DMS114 treated with DMSO at 0.1 percent for 48 hours (cell line): ENCODE data around the gene RASGRF1.

Experiments used
- DNase-seq: peaks from one replicate; lab custom pipeline; 2025; ENCODE audit not compliant: unreplicated experiment; lab: John Stamatoyannopoulos, UW

RASGRF1 gene

DNA sequence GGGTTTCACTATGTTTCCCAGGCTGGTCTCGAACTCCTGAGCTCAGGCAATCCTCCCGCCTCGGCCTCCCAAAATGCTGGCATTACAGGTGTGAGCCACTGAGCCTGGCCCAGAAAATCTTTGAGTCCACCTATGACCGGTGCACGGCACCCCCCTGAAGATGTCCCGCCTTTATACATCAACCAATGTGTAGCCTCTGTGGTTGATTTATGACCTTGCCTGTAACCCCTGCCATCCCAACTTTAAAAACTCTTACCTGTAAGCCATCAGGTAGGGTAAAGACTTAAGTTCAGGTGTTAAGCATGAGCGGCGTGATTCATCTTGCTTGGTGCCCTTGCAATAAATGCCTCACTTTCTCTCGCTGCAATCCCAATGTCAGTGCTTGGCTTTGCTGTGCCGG, 131.2 kb downstream of the RASGRF1 start:
- no peak for DNase-seq

DNA sequence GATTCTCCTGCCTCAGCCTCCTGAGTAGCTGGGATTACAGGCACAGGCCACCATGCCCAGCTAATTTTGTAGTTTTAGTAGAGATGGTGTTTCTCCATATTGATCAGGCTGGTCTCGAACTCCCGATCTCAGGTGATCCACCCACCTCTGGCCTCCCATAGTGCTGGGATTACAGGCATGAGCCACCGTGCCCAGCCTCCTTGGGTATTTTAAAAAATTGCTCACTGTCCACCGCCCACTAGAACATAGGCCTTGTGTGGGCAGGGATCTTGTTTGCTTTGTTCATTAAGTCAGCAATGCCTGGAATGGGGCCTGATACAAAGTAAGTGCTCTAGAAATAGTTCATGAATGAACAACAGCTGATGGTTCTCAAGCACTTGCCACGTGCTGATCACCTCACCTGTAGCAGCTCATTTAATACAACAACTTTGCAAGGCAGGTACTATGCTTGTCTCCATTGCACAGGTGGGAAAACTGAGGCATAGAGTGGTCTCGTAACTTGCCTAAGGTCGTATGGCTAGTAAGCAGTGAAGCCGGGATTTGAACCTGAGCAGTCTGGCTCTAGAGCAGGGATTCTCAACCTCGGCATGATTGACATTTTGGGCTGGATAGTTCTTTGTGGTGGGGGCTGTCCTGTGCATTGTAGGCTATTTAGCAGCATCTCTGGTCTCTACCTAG, 133.0 kb downstream of the RASGRF1 start:
- DNase-seq = no peak

DNA sequence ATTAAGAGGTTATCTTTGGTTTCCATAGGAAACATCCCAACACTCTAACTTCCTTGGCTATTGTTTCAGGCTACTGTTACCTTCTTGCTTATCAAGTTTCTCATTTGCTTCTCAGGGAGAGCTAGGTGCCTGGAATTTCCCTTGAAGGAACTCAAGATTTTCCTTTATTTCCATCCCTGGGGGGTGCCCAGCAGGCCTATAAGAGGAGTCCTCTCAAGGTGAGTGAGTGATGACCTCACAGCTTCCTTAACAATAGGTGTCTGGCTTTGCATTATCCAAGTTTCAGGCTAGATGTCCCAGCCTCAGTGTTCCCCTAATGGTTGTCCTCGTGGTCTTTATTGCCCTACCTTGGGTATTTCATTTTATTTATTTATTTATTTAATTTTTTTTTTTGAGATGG, 133.6 kb downstream of the RASGRF1 start:
- no peak for DNase-seq

DNA sequence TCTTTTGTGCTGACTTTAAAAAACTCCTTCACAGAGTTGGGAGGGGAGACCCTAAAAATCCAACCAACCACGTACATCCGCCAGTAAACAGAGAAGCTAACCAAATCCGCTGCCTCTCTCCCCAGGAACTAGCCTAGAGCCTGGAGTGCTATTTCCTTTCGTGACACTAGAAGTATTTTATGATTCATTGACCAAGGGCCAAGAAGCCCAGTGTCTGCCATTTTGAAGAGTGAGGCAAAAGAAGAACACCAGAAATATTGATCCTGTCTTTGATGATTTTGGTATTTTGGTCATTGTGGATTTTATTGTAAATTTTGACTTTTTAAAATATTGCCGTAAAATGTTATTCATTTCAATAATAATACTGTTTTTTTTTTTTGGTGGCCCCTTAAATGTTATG, 135.2 kb downstream of the RASGRF1 start:
- no peak for DNase-seq

DNA sequence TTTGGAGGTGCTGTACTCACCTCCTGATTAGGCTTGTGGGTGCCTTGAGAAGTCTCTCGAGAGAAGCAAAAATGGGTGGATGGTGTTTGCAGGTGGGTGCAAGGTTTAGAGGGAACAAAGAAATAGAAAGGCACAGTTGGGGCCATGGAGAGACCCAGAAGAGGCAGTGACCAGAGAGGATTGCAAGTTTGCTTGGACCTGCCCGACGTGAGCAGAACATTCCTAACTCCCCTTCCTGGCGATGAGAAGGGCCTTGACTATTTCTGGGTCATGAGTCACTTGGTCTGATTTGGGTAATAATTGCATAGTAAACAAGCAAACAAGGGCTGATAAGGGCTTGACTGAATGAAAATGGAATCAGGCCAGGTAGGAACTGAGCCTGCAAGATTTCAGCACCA, 138.7 kb downstream of the RASGRF1 start:
- DNase-seq = no peak

DNA sequence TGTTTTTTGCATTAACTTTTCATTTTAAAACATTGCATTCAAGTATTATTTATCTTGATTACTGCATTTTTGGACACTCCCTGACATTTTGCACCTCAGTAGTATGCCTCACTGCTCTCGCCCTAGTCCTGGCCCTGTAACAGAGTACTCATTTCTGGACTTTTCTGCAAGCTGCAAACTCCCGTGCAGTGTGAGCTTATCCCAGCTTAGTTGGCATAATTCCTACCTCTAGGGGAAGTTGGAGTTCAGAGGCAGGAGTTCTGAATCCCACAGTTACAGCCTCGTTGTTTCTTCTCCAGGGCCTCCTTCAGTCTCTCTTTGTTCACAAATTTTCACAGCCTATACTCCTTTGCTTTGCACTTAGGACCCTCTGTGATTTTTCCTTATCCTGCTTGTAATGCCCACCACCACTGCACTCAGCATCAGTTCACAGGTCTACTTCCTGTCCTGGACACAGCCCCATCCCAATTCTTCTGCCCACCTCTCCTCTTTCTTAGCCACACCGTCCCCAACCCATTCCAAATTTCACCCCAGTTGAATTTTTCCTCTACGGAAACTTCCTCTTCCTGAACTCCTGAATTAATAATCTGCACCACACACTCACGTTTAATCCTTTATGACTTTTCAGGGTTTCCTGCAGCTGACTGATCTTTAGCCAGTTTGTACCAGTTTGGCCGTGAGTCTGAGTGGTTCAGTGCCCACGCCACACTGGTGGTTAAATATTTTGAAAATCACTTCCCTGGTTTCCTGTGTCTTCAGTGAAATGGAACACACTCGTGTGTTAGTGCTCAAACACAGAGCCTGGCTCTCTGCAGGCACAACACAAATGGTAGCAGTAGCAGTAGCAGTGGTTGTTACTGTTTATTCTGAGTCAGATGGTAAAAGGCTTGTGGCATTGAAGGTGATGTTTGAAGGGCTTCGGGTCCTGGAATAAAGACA, 139.4 kb downstream of the RASGRF1 start:
- DNase-seq = no peak

DNA sequence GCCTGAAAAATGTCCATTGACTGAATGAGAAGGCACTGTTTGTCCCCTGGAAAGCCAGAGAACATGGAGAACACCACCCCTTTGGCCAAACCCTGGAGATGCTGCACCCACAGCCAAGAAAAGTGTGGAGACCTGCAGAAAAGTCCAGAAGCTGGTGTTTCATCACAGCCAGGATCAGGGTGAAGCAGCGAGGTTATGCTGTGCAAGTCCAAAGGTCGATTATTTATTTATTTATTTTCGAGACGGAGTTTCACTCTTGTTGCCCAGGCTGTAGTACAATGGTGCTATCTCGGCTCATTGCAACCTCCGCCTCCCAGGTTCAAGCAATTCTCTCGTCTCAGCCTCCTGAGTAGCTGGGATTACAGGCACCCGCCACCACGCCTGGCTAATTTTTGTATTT, 140.2 kb downstream of the RASGRF1 start:
- no peak for DNase-seq

DNA sequence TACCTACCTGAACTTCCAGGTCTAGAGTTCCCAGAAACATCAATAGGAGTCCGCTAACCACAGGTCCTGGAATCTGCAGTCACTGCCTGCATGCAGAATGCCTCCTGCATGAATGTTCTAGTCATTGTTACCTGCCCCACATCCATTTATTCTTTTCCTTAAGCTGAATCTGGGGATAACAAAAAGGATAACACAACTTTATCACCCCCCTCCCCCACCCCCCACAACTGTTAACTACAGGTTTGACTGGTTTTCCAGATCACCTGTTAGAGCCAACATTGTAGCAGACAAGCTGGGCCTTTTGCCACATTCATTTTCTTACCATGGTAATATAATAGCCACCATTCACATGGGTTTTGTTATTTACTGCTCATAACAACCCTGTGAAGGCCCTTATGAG, 141.1 kb downstream of the RASGRF1 start:
- DNase-seq = no peak

DNA sequence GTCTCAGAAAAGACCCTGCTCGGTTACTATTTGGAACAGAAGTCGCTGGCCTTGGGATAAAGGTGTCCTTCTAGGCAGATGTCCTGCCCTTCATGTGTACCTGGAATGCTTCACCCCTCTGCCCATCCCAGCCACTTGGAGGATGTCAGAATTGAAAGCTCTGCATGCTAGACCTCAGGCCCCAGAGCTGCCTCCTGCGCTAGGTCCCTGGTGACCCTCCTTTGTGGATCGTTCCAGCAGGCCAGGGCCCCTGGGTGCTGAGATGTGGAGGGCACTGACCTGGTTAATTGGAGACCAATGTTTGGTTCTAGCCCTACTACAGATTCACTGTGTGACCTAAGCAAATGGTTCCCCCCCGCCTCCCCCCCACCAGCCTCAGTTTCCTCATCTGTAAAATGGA, 143.1 kb downstream of the RASGRF1 start:
- DNase-seq = no peak

DNA sequence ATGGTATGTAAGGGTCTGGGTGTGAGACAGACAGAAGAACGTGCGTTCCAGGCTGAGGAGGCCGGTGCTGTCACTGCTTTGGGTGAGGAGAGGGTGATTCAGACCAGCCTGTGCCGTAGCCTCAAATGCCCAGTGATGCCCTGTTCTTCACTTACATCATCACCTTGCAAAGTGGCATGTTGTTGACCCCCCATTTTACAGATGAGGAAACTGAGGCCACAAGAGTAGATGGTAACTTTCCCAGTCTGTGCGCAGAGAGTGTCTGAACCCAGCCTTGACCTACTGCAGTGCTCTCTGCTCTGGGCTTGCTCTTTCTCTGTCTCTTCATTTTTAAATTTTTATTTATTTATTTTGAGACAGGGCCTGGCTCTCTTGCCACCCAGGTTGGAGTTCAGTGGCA, 144.1 kb downstream of the RASGRF1 start:
- DNase-seq = no peak

DNA sequence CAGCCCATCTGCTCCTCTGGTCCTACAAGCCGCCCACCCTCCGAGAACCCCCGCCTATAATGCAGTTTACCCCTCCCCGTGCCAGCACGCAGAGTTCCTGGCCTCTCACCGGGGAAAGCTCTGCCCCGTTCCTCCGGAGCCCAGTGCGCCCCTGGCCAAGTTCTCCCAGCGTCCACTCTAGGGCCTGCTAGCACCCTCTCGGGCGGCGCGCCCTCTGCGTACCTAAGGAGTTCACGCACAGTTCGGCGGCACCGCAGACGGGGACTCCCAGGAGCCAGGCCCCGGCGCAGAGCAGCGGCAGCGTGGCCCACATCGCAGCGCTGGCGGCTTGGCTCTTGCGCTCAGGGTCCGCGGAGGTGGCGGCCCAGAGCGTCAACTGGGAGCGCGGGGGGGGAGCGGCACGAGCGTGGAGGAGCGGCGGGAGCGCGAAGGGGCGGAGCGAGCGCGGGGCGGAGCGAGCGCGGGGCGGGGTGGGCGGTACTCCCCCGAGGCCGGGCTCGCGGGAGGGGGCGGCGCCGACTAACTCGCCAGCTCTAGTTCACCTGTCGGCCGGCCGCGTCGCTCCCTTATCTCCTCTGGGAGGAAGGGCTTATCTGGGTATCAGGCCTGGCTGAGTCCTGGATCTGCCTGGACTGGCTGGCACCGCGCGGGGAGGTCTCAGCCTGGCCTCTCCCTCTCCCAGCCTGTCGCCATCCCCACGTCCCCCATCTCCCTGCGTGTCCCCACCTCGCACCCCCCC, 145.7 kb downstream of the RASGRF1 start, which contains the start of gene CTSH:
TSS of gene CTSH (minus strand) at position 378 of the 739 bp plus-strand sequence. CDS start at position 313, 65 bp downstream.
- peak; percentile 29 for DNase-seq

DNA sequence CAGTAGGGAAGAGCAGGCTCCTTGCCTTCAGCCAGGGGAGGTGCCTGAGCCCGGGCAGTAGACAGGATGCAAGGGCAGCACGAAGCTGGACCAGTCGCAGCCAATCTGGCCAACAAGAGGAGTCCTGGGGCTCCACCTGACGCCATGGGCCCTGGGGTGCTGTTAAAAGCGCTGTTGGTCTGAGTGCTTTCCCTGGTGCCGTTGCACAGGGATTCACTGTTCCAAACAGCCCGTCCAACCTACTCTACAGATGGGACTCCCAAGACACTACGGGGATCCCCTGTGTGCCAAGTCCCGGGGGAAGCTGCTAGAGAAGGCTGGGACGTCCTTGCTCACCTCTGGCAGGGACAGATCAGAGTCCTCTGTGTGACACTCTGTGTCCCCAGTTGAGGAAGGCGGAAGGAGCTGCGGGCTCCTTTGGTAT, 146.4 kb downstream of the RASGRF1 start:
- DNase-seq = no peak

DNA sequence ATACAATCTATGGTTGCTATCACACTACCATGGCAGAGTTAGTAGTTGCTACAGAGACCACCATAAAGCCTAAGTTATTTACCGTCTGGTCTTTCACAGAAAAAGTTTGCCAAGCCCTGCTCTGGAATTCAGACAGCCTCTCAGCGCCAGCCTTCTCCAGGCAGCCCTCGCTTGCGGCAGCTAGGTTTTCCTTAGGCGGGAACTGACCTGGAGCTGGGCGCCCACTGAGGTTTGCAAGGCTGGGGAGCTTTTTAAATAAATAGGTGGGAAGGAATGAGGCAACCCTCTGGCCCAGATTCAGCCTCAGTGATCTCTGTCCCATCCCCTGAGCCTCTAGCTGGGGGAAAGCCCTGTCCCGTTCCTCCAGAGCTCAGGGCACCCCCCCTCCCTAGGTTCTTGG, 146.9 kb downstream of the RASGRF1 start:
- no peak for DNase-seq

DNA sequence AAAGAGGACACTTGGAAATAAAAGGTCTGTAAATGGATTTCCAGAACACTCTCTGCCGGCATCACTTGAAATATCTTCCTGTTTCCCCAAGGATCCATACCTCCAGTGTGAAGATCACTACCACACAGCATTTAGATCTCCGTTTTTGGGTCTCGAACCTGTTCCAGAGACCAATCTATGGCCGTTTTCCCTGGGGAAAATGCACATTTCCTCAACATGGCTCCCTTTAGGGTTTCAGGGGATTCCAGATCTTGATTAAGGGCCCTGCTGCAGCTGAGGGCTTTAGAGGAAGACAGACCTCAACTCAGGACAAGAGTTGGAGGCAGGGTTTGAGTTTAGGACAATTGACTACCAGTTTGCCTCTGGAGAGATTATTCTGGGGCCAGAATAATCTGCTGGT, 147.8 kb downstream of the RASGRF1 start:
- DNase-seq = no peak

DNA sequence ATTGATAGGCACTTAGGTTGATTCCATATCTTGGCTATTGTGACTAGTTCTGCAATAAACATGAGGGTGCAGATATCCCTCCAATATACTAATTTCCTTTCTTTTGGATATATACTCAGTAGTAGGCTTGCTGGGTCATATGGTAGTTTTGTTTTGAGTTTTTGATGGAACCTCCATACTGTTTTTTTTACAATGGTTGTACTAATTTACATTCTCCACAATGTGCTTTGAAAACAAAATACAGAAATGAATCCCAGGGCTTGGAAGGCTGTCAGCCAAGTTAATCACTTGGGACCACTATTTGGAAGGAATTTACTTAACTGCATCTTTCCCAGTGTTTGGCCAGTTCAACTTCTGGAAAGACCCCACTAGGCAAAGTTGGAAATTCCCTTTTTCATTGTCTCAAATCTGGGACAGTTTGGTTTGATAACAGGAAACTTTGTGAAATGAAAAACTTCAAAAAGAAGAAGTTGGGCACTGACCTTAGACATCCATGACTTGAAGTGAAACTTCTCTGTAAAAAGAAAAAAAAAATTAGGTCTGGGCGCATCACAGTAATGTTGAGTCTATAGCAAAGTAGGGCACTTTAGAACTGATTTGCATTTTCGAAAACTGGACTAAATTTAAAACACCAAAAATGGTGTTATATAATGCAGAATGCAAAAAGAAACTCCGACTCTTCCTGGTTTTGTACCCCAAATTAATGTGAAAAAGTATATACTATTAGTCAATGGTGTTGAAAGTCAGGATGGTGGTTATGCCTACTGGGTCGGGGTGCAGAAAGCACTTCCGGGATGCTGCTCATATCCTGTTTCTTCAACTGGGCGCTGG, 151.7 kb downstream of the RASGRF1 start:
- DNase-seq = no peak

DNA sequence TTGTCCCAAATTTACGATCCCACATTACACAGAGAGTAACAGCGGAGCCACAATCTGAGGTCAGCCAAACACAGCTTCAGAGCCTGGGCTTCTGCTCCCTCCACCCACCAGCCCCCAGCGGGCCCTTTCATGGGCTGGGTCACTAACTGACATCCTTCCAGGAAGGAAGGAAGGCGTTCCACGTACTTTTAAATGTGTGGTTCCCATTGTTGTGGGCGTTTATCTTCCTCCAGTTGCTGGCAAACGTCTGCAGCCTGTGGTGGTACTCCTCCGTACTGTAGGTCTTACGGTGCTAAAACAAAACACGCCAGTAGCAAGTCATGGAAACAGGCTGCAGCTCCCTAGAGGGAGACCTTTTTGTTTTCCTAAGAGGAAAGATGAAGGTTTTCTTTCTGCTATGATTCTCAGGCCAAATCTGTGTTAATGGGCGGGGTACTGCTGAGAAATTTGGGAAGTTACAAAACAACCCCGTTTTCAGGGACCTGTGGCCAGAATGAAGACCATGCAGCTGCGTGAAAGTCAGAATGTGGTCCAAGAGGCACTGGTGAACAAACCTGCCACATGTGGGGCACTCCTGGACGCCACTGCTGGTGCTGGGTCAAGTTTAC, 153.3 kb downstream of the RASGRF1 start:
- DNase-seq = no peak

DNA sequence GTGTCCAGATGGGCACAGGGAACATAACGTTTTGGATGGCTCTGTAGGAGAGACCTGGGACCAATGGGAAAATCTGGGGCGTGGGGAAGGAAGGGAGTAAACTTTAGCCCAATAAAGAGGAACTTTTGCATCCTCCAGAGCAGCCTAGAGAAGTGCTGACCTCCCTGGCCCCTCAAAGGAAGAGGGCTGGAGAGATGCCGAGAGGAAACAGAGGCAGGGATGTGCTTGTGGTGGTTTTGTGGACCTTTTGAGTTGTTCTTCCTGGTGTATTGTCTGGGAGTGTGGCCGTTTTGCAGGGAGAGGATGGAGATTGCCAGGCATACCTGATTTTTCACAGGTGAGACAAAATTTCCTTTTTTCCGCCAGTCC, 155.9 kb downstream of the RASGRF1 start:
- no peak for DNase-seq

DNA sequence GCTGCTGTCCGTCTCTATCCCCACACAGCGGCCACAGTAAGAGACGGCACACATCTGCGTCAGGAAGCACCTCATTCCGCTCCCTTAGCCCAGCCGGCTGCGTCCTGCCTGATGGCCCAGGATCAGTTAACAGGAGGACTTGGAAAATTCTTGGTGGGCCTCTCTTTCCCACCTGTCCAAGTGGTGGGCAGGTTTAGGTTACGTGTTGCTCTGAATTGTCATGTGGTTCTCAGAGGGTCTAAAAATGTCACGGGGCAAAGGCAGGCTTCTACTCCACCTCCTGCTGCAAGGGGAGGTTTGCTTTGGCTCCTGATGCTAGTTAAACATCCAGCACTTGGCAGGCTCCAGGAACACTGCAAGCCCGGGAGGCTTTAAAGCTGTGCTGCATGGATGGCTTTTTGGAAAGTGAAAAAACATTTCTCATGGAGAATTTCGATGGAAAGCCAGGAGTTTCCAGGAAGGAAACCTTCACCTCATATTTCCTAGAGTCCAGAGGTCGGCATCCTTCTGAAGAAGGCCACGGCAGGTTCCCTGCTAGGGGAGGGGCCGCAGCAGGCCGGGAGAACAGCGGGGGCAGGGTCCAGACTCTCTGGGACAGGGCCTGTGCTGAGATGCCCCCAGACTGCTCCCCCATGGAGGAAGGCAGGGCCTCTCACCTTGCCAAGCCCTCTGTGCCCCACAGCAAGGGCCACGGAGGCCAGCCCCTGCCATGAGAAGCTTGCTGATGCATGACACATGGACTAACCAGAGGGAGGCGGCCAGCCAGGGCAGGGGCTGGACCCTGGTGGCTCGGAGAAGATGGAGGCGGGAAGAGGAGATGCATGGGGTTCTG, 156.5 kb downstream of the RASGRF1 start:
- DNase-seq = no peak

DNA sequence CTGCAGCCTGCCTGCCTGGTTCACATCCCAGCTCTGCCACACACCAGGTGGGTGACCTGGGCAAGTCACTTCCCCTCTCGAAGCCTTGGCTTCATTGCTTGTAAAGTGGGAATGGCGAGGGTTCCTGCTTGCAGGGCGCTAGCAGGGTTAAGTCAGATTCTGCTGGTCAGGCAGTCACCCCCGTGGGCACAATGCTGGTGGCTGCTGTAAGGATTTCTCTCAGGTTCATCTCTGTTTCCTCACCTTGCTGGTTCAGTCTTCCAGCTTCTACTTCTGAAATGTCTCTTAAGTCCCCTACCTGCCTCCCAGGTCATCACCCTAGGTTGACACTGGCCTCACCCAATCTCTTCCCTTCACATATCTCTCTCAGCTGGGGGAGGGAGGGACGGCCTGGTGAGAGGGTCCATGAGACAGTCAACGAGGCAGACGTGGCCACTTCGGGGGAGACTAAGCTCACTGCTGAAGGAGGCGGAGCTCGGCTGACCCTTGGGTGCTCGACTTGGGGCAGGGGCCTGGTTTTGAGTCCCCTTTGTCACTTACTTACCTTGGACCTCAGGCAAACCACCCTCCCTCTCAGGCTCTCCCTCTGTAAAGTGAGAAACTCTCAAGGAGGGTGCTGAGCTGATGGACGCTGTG, 157.3 kb downstream of the RASGRF1 start:
- DNase-seq = no peak
